ENCODE results near the gene IL1RAPL1. TPM values are rescaled to one million over a fixed set of nuclear protein-coding genes. Genes with fewer than 3 reads are reported as not detected.

The IL1RAPL1 gene
- total RNA-seq, 2 donors from 2014 or later: 0.18 to 0.31 TPM

DNA sequence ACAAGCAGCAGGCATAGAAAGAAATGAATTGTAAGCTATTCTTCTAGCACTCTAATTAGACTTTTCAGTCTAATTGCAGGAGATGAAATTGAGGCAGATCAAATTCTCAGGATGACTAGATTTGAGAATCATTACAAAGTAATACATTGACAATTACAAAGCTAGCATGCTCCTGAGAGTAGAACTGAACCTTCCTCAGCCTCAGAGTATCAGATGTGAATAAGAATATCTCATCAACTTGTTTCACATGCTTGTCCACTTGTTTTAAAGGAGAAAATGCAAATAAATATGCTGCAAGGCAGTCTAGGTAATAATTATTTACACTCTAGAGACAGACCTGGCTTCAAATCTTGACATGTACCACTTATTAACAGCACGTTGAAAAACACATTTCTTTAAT lies 1137.1 kb downstream of the IL1RAPL1 start:
- intact Hi-C loops (cut with DNase I, micrococcal nuclease): no loop called here

GRCh38 chrX:29726811-29727210 lies 1139.6 kb downstream of the IL1RAPL1 start:
- DNase-seq: no peak
- no peak for ATAC-seq
- intact Hi-C loops (cut with DNase I, micrococcal nuclease): no loop called here

More for the DNA sequence above, 1137.1 kb downstream of the IL1RAPL1 start:
- ATAC-seq (no peak), DNase-seq (no peak)

DNA sequence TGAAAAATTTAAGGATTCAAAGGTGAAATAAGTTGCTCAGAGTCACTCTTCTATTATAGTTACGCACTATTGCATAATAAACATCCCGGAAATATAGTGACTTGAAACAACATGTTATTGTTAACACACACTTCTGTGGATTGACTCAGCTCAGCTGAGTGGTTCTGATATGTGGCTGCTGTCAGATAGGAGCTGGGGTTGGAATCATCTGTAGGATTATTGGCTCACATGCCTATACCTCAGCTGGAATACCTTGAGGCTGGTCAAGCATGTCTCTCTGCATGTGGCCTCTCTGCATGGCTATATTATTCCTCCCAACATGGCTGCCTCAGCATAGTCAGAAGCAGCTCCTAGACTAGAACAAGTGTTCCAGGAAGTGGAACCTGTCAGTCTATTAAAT lies 1141.4 kb downstream of the IL1RAPL1 start:
- intact Hi-C loops (cut with DNase I, micrococcal nuclease): no loop called here
- DNase-seq: no peak
- no peak for ATAC-seq

DNA sequence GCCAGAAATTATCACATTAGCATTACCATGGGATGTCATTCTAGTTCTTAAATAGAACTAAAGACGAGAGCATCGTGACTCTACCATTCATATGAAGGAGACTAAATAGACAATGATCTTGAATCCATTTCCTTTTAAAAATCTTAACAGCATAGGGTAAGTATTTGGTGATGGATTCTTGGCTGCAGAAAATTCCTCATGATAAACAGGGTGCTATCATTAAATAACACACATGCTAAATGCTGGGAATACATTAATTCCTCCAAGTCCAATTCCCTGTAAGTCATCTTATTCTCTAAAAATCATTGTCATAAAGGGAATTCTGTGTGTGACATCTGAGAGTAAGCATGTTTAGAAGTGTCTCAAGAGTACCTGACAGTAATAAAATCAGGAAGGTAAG lies 1157.7 kb downstream of the IL1RAPL1 start:
- intact Hi-C loops (cut with DNase I, micrococcal nuclease): no loop called here
- ATAC-seq (no peak), DNase-seq (no peak)

- intact Hi-C loops (cut with DNase I, micrococcal nuclease): no loop called here
- ATAC-seq (no peak), DNase-seq (no peak)
These were observed 1159.1 kb downstream of the IL1RAPL1 start for GRCh38 chrX:29746326-29746725.

DNA sequence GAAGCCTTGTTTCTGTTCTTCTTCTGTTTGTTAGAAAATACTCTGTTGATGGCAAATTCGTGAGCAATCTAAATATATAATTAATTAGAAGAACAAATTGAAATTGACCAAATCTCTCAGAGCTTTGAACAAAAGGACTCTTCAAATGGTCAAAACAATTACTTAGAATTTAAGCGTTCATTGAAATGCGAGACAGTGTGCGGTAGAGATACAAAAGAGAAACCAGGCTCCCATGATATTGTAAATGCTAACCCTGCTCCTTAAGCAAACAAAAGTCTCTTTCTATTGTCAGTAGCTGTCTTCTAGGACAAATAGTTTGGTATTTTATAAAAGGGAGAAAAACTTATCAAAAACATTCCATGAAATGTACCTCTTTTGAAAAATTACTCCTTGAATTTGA lies 1174.8 kb downstream of the IL1RAPL1 start:
- ATAC-seq (no peak), DNase-seq (no peak)
- intact Hi-C loops (cut with DNase I, micrococcal nuclease): no loop called here

DNA sequence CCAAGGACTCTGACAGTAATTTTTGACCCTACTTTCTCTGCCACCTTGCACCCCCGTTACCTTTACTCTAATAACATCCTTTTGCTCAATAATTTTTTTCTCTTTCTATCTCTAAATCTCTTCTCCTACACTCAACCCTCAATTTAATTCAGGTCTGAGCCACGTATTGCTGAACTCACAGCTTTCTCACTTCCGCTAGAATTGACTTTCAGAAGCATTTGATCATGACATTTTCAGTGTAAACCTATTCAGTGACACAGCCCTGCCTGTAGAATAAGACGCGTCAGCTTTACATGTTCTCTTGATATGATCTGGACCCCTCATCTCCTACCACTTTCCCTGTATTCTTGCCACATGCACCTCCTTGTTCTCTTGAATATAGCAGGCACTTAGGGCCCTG lies 1188.6 kb downstream of the IL1RAPL1 start:
- ATAC-seq: no peak
- intact Hi-C loops (cut with DNase I, micrococcal nuclease): no loop called here
- no peak for DNase-seq

DNA sequence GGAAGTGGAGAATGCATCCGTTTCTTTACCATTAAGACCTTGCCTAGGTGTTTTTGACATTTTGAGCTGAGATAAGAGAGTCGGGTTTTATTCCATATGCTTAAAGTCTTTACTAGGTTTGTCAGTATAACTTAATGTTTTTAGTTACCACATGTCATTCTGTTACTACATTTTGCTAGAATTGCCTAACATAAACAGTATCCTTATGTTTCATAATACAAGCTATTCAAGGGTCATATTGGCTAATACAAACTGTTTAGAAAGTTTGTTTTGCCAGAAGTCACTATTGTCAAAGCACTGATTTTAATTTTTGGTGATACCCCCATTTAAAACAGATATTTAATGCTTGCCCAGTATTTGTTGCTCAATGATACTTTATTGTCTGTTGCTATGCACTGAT lies 1200.4 kb downstream of the IL1RAPL1 start:
- intact Hi-C loops (cut with DNase I, micrococcal nuclease): no loop called here
- no peak for DNase-seq
- no peak for ATAC-seq

GRCh38 chrX:29788991-29789699 lies 1201.9 kb downstream of the IL1RAPL1 start:
- ATAC-seq (no peak), DNase-seq (no peak)
- intact Hi-C loops (cut with DNase I, micrococcal nuclease): no loop called here

DNA sequence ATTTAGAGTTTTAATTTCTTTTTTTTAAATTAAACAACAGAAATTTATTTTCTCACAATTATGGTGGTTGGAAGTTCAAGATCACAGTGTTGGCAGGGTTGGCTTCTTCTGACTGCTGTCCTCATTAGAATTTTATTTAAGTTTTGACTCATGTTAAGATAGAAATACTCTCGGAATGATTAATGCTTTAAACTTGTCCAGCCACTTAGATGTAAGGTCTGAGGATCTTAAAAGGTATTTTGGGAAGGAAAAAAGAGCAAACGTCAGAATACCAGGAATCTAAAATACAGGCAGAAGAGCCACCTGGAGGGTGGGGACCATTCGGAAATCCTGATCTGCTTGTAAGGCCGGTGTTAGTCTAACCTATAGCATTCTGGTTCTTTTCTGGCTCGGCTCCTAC lies 1205.1 kb downstream of the IL1RAPL1 start:
- intact Hi-C loops (cut with DNase I, micrococcal nuclease): no loop called here
- ATAC-seq: no peak
- DNase-seq: no peak

DNA sequence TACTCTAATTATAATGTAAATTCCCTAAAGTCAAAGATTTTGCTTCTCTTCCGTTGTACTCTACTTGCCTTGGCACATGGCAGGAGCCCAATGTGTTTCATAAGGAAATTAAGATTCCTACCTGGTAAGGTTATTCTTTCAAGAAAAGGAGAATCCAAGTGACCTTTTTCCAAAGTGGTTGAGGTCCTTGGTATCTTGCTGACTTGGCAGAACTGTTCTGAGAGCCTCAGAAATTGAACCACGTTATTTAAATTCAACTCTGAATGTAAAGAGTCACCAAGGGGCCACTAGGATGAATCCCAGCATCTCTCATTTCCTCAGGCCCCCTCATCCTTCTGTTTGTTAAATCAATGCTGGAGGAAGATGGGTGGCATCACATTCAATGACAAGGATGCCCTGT lies 1209.9 kb downstream of the IL1RAPL1 start:
- intact Hi-C loops (cut with DNase I, micrococcal nuclease): no loop called here
- DNase-seq: no peak
- no peak for ATAC-seq

GRCh38 chrX:29798469-29798868 lies 1211.2 kb downstream of the IL1RAPL1 start:
- intact Hi-C loops (cut with DNase I, micrococcal nuclease): no loop called here
- ATAC-seq (no peak), DNase-seq (no peak)

DNA sequence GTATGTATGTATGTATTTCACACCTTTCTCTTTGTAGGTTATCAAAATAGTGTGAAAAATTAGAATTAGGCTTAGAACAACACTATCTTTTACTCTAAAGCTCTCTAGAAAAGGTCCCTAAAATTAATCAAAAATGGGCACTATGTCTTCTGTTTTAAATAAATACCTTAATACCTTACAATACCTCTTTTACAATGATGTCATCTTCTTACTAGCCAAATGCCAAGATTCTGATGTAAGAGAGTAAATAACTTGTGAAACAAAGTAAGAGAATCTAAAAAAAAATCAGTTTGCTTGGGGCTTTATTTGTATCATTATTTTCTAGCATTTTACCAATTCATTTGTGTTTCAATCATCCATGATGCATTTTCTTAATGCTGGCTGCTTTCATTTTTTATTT lies 1225.9 kb downstream of the IL1RAPL1 start:
- DNase-seq: no peak
- ATAC-seq: no peak
- intact Hi-C loops (cut with DNase I, micrococcal nuclease): no loop called here

GRCh38 chrX:29824176-29824906 lies 1237.1 kb downstream of the IL1RAPL1 start:
- intact Hi-C loops (cut with DNase I, micrococcal nuclease): no loop called here
- no peak for ATAC-seq
- no peak for DNase-seq

DNA sequence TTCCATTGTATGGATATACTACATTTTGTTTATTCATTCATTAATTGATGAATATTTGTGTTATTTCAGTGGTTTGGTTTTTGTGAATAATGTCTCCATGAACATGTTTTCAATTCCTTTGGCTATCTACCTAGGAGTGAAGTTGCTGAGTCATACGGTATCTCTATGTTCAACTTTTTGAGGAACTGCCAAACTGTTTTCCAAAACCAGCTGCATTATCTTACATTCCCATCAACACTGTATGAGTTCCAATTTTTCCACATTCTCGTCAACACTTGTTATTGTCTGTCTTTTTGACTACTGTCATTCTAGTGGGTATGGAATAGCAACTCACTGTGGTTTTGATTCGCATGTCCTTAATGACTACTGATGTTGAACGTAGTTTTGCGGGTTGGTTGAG lies 1239.5 kb downstream of the IL1RAPL1 start:
- intact Hi-C loops (cut with DNase I, micrococcal nuclease): no loop called here
- ATAC-seq (no peak), DNase-seq (no peak)

- ATAC-seq (no peak), DNase-seq (no peak)
- intact Hi-C loops (cut with DNase I, micrococcal nuclease): no loop called here
These were observed 1247.1 kb downstream of the IL1RAPL1 start for GRCh38 chrX:29834311-29834710.

- ATAC-seq: no peak
- no peak for DNase-seq
- intact Hi-C loops (cut with DNase I, micrococcal nuclease): no loop called here
These were observed 1247.5 kb downstream of the IL1RAPL1 start for GRCh38 chrX:29834764-29835163.

DNA sequence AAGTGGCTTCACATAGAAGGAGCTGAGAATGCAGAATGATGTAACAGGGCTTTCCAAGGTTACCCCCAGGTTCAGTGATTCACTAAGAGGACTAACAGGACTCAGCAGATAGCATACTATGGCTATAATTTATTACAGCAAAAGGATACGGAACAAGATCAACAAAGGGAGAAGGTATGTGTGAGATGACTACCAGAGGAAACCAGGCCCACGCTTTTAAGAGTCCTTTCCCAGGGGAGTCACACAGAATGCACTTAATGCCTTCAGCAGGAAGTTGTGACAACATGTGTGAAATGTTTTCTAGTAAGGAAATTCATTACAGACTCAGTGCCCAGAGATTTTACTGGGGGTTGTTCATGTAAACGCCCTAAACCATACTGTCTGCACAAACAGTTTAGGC lies 1254.5 kb downstream of the IL1RAPL1 start:
- intact Hi-C loops (cut with DNase I, micrococcal nuclease): no loop called here
- peak; percentile 23 for ATAC-seq
- no peak for DNase-seq

- ATAC-seq (peak; percentile 75), DNase-seq (no peak)
- intact Hi-C loops (cut with DNase I, micrococcal nuclease): no loop called here
These were observed 1255.3 kb downstream of the IL1RAPL1 start for GRCh38 chrX:29842552-29842951.

- intact Hi-C loops (cut with DNase I, micrococcal nuclease): no loop called here
- DNase-seq (no peak), ATAC-seq (no peak)
These were observed 1264.8 kb downstream of the IL1RAPL1 start for GRCh38 chrX:29851857-29852605.

Measured in left colon (tissue), 2 donors.